Dendritic cell treated with granulocyte-macrophage colony-stimulating factor and Interleukin-4, amounts not matched to agents 40 ng/mL and 50 ng/mL, for 4 days (primary cell): ENCODE data around the gene PIGQ.

ENCODE experiments used
- H3K27ac Mint-ChIP-seq: one replicate; pipeline ENCODE4 v1.8.0; 2022; ENCODE audit warnings: mild to moderate bottlenecking, mixed read lengths
- H3K27me3 Mint-ChIP-seq: one replicate; pipeline ENCODE4 v1.8.0; 2022; ENCODE audit warnings: mild to moderate bottlenecking, mixed read lengths
- H3K36me3 Mint-ChIP-seq: one replicate; pipeline ENCODE4 v1.8.0; 2022; ENCODE audit warnings: low read depth, mixed read lengths
- H3K4me1 Mint-ChIP-seq: one replicate; pipeline ENCODE4 v1.8.0; 2022; ENCODE audit warnings: low read depth, mixed read lengths
- H3K4me3 Mint-ChIP-seq: one replicate; pipeline ENCODE4 v1.8.0; 2022; ENCODE audit warnings: mild to moderate bottlenecking, moderate library complexity, mixed read lengths
- H3K9me3 Mint-ChIP-seq: one replicate; pipeline ENCODE4 v1.8.0; 2022; ENCODE audit warnings: mixed read lengths
- intact Hi-C: fragments of 100-400 bp; cut with micrococcal nuclease; formaldehyde crosslinking; loops from one replicate; pipeline ENCODE4 v1.15.0; 2022

Gene PIGQ

DNA sequence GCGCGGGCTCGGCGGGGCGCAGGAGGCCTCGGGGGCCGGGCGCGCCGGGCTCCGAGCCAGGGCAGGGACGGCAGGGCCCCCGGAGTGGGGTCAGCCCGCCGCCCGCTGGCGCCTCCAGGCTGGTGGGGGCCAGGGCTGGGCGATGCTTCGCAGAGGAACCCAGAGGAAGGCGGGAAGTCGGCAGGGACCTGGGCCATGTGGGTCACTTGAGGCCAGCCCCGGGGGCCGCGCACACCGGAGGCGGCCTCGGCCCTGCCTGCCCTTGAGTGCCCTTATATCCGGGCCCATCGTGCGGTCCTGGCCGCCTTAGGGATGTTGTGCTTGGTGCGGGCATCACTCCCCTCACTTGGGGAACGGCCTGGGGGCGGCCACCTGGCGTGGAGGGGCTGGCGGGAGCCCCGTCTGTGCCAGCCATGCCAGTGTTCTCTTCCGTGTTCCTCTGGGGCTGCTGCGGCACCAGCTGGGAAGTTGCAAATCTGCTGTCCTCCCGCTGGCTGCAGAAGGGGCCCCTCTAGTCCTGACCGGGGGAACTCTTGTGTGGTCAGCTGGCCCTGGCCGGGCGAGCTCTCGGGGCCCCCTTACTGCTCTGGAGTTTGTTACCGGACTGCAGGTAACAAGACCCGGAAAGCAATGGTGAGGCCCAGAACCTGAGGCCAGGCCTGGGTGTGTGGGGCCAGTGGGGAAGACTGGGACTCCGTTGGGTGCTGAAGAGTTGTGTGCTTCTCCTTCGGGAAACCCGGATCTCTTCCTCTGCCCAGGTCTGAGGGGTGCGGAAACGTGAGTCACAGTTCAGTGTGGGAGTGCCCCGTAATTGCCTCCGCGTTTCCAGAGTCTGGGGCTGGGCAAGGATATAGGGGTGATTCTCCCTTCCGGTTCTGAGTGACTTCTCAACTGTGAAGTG is 41.4 kb upstream of the PIGQ start:
- Mint-ChIP-seq H3K27me3 (no peaks in the 10 kb centered on the region), H3K36me3 (peaks cover 32% of the 10 kb centered on the region), H3K27ac (peak overlapping the region; percentile 89), H3K4me1 (peaks cover 57% of the 10 kb centered on the region), H3K9me3 (no peaks in the 10 kb centered on the region), H3K4me3 (peak overlapping the region; percentile 89)
- intact Hi-C loops: no loop called here

DNA sequence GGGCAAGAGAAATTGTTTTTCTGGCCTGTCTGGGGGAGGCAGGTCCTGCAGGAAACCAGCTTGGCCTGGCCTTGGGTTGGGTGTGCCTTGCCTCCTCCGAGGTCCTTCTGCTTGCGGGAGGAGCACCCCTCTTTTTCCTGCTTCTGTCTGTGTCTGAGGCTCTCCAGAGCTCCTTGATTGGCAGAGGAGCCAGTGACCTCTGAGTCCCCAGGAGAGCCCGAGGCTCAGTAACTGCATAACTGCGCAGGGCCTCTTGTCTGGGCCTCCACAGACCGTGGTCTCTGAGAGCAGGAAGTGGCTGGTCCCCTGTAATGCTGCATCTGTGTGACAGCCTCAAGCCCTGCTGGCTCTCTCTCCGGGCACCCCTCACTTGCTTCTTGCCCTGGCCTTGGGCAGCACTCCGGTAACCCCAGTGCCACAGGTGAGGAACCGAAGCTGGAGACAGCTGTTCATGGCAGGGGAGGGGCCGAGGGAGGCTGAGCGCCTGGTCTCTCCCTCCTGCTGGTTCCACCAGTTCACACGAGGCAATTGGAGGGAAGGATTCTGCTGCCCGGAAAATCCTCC is 40.7 kb upstream of the PIGQ start:
- intact Hi-C loops: no loop called here

DNA sequence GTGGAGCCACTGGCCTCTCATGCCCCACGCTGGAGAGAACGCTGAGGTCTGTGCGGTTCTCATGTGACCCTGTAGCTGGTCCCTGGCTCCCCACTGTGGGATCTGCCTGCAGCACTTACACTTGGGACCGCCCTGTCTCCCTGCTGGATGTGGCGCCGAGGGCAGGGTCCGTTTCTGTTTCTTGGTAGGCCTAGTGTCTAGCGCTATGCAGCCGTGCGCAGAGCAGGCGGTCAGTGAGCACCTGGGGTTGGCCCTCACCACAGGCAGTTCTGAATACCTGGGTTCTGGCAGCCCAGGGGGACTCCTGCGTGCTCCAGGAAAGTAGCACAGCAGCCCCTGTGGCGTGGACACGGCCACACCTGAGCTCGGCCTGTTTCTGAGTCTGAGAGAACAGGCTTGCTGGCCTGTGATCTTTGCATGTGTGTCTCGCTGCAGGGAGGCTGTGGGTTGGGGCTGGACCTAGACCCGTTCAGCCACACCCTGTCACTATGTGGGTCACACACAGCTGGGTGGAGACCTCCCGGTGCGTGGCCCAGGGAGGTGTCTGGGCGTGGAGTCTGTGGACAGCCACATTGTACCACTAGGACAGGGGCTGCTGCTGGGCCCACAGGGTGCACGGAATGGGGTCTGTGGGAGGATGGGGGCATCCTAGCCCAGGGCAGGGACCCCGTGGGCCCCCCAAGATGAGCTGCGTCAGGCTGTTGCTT is 39.5 kb upstream of the PIGQ start:
- H3K27ac Mint-ChIP-seq: peak overlapping the region; percentile 45
- H3K27me3 Mint-ChIP-seq: no peaks in the 10 kb centered on the region
- no peaks in the 10 kb centered on the region for H3K9me3 Mint-ChIP-seq
- intact Hi-C loops: no loop called here
- H3K4me3 Mint-ChIP-seq: peak overlapping the region; percentile 39
- H3K36me3 Mint-ChIP-seq: peaks cover 48% of the 10 kb centered on the region
- peaks cover 61% of the 10 kb centered on the region for H3K4me1 Mint-ChIP-seq

More for the DNA sequence above, 40.7 kb upstream of the PIGQ start:
- Mint-ChIP-seq H3K36me3 (peaks cover 39% of the 10 kb centered on the region), H3K27me3 (no peaks in the 10 kb centered on the region), H3K9me3 (no peaks in the 10 kb centered on the region), H3K27ac (peak overlapping the region; percentile 89), H3K4me1 (peaks cover 57% of the 10 kb centered on the region), H3K4me3 (peak overlapping the region; percentile 89)

DNA sequence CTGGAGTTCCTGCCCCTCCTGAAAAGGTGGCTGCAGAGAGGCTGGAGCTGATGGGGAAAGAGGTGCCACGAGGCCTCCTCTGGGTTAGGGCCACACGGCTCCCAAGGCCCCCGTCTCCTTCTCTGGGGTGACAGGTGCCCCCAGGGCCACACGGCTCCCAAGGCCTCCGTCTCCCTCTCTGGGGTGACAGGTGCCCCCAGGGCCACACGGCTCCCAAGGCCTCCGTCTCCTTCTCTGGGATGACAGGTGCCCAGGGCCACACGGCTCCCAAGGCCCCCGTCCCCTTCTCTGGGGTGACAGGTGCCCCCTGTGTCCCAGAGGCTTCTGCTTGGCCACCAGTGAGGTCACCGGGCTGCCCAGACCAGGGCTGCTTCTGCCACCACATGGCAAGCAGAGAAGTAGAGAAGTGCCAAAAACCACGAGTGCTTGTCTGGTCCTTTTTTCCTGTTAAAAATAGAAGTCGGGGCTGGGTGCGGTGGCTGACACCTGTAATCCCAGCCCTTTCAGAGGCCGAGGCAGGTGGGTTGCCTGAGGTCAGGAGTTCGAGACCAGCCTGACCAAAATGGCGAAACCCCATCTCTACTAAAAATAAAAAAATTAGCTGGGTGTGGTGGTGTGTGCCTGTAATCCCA is 38.2 kb upstream of the PIGQ start:
- Mint-ChIP-seq H3K27ac (no peak overlapping the region), H3K36me3 (peaks cover 61% of the 10 kb centered on the region), H3K9me3 (no peaks in the 10 kb centered on the region), H3K4me3 (no peak overlapping the region), H3K27me3 (no peaks in the 10 kb centered on the region), H3K4me1 (peaks cover 53% of the 10 kb centered on the region)
- intact Hi-C loops: no loop called here

DNA sequence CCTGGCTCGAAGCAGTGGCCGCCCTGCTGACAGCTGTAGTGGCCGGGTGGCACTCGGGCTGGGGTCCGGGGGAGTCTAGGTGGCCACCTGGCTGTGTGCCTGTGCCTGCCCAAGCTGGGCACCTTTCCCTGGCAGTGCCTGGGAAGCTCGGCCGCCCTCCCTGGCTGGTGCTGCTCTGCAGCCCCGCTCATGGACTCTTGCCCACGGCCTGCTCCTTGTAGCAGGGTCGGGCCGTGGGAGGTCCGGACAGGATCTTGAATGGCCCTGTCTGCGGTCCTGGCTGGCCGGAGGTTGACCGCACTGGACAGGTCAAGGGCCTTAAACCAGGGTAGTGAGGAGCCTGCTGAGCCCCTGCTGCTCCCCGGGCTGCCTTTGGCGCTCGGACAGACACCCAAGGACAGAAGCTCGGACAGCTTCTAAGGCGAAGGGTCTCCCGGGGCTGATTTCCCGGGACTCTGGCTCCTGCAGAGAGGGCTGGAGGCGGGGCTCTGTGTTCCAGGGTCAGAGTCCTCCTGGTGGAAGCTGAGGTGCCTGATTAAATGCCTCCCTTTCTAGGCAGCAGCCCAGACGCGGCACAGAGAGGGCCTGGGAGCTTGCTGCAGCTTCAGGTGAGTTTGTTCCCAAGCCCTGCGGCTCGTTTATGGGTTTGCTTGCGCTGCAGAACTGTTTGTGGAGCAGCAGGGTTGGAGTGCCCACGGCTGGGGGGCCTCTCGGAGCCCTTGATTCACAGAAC is 36.2 kb upstream of the PIGQ start:
- intact Hi-C loops: no loop called here
- no peaks in the 10 kb centered on the region for H3K27me3 Mint-ChIP-seq
- peaks cover 49% of the 10 kb centered on the region for H3K4me1 Mint-ChIP-seq
- no peak overlapping the region for H3K27ac Mint-ChIP-seq
- H3K9me3 Mint-ChIP-seq: no peaks in the 10 kb centered on the region
- no peak overlapping the region for H3K4me3 Mint-ChIP-seq
- peaks cover 72% of the 10 kb centered on the region for H3K36me3 Mint-ChIP-seq

DNA sequence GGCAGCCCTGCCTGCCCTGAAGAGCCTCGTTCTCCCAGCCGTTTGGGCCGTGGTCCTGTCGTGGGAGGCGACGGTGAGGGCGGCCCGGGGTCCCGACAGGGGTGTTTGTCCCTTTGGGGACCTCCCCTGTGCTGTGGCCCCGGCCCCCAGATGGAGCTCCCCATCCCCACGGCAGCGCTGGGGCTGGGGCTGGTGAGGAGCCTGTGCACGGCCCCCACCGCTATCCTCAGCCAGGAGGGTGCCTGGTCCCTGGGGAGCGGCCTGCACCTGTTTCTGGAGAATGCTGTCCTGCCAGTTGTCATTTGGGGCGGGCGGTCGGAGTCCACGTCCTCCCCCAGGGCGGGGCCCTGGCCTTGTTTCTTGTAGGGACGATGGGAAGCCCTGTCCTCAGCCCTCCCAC is 35.6 kb upstream of the PIGQ start:
- Mint-ChIP-seq H3K4me1 (peaks cover 43% of the 10 kb centered on the region), H3K27ac (peak overlapping the region; percentile 72), H3K4me3 (no peak overlapping the region), H3K9me3 (no peaks in the 10 kb centered on the region), H3K27me3 (no peaks in the 10 kb centered on the region), H3K36me3 (peaks cover 72% of the 10 kb centered on the region)
- intact Hi-C loops: no loop called here

DNA sequence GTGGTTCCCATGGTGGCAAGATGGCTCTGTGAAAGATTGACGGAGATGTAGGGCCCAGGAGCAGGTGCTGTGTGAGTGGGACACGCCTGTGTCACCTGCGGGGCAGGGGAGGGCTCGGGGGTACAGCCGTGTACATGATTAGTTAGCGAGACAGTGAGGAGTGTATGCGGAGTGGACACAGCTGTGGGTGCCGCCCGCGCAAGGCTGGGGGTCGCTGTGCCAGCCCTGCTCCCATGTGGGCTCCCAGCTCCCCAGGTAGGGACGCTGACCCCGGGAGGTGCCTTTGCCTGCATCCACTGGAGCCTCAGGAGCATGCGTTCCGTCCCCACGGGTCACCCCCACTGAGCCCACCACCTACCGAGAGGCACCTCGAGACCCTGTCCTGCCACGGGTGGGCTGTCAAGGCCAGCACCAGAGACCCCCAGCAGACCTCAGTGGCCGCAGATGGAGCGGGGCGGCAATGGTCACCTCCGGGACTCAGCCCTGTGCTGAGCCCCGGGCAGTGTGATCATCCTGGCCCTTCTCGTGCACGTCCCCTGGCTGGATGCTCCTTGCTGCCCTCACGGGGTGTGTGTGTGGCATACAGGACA is 34.8 kb upstream of the PIGQ start:
- H3K27ac Mint-ChIP-seq: peak overlapping the region; percentile 72
- peaks cover 35% of the 10 kb centered on the region for H3K4me1 Mint-ChIP-seq
- H3K9me3 Mint-ChIP-seq: no peaks in the 10 kb centered on the region

DNA sequence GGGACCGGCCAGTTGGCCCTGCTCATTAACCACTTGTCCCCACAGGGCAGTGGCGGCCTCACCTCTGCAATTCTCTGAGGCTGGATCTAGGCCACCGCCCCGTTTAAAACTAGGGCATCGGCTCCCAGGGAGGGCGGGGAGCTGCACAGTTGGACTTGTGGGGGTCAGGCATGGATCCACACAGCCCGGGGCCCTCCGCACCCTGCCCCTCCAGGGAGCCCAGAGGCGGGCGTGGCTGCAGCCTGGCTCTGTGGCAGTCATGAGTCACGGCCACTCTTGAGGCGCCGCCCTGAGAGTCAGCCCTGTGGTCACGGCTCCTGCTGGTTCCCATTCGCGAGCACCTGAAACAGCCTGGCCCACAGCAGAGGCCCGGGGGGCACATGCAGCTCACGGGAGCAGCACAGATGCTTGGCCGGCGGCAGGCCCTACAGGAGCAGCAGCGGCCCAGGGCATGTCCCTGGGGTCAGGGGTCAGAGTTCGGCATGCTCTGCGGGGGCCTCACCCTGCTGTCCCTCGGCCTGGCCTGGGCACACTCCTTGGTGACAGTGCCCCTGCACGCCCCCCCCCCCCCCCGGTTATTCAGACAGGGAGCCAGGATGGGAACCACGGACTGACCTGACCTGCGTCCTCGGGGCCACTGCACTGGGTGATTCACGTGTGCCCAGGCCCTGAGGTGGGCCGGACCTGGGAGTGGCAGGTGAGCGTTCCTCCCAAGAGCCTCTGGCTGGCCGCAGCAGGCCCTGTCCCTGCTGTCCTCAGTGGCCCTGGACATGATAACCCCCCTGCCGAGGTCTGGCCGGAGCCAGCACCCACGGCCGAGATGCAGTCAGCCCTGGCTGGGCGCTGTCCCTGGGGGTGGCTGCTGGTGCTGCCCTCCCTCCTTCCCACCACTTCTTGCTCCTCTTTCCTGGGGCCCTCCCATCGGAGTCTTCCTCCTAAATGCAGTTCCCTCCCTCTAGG is 34.0 kb upstream of the PIGQ start:
- H3K27ac Mint-ChIP-seq: peak overlapping the region; percentile 72
- peaks cover 72% of the 10 kb centered on the region for H3K36me3 Mint-ChIP-seq
- no peak overlapping the region for H3K4me3 Mint-ChIP-seq
- intact Hi-C loops: no loop called here
- H3K9me3 Mint-ChIP-seq: no peaks in the 10 kb centered on the region
- H3K27me3 Mint-ChIP-seq: no peaks in the 10 kb centered on the region
- peaks cover 27% of the 10 kb centered on the region for H3K4me1 Mint-ChIP-seq

More for the DNA sequence above, 34.8 kb upstream of the PIGQ start:
- H3K4me3 Mint-ChIP-seq: no peak overlapping the region
- H3K27me3 Mint-ChIP-seq: no peaks in the 10 kb centered on the region
- intact Hi-C loops: no loop called here
- H3K36me3 Mint-ChIP-seq: peaks cover 72% of the 10 kb centered on the region

DNA sequence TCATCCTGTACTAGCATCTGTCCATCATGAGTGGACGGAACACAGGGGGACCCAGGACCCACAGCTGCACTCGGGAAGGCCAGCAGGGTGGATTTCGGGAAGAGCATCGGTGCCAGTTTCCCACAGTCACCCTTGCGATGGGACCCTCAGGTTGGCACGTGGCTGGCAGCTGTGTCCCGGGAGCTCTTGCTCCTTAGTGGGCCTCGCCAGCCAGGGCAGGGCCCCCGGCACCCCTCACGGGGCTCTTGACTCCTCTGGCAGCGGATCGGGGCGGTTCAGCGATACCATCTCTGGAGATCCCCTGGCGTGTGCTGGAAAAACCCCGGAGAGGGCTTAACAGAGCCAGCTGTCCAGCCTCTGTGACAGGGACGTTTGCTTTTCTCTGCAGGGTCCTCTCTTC is 33.0 kb upstream of the PIGQ start:
- intact Hi-C loops: no loop called here
- H3K9me3 Mint-ChIP-seq: no peaks in the 10 kb centered on the region
- no peak overlapping the region for H3K4me3 Mint-ChIP-seq
- H3K4me1 Mint-ChIP-seq: peaks cover 27% of the 10 kb centered on the region
- no peaks in the 10 kb centered on the region for H3K27me3 Mint-ChIP-seq
- no peak overlapping the region for H3K27ac Mint-ChIP-seq
- H3K36me3 Mint-ChIP-seq: peaks cover 80% of the 10 kb centered on the region

DNA sequence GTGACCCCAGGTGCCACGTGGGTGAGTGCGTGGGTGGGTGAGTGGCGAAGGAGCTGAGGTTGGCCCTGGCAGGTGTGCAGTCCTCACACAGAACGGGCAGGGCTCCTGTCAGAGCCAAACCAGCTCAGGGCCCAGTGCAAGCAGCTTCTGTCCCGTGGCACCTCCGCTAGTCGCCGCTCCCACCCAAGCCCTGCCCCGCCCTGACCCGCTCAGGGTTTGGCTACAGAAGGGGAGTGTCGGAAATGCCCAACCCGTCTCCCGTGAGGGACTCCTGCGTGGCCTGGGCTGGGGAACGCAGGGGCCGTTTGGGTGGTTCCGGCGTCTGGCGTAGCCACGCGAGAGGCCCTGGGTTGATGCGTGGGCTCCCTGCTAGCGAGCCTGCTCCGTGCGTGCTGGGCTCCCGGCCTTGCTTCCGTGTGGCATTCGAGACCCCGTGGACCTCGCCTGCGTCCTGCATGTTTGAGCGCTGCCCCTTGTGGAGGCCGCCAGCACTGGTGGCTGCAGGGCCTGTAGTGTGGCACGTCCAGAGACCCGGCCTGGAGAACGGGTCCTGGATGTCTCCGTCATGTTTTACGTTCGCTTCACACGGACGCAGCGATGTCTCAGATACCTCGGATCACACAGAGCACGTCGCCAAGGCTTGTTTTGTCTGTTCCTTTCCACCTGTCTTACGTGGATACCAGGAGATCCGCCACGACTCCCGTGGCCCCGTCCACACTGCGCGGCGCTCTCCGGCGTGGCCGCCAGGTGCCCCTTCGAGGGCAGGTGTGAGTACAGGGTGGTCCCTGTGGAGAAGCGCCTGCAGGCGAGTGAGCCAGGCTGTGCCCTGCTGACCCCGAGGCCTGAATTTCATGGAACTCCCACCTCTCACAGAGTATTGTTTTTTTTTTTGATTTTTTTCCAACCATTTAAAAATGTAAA is 32.1 kb upstream of the PIGQ start:
- no peaks in the 10 kb centered on the region for H3K27me3 Mint-ChIP-seq
- H3K4me3 Mint-ChIP-seq: no peak overlapping the region
- H3K9me3 Mint-ChIP-seq: no peaks in the 10 kb centered on the region
- intact Hi-C loops: no loop called here
- H3K27ac Mint-ChIP-seq: no peak overlapping the region
- H3K4me1 Mint-ChIP-seq: peaks cover 27% of the 10 kb centered on the region
- H3K36me3 Mint-ChIP-seq: peaks cover 89% of the 10 kb centered on the region

DNA sequence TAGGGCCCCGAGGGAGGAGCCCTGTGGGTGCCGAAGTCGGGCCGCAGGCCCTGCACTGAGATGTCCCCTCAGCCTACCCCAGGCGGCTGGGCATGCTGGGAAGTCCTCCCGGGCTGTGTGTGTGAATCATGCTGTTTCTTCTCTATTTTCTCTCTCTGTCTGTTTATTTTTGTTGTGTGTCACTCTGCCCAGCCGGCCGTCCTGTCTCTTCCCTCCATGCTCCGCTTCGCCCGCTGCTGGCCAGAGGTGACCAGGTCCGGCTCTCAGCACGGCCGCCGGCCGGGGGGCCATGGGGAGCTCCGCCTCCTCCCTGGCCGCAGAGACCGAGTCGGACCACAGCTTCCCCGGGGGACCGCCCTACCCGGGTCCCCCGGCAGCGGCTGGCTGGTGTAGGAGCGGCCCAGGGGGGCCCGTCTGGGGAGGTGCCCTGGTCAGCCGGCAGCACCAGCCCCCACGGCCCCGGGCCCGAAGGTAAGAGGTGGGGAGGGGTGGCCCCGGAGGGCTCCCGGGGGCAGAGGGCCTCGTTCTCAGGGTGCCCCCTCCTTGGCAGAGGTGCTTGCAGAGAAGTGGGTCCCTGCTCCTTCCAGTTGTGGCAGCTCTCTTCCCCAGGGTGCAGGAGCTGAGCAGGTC is 29.8 kb upstream of the PIGQ start:
- intact Hi-C loops: no loop called here
- H3K4me1 Mint-ChIP-seq: peaks cover 8% of the 10 kb centered on the region
- no peaks in the 10 kb centered on the region for H3K27me3 Mint-ChIP-seq
- H3K36me3 Mint-ChIP-seq: peaks cover 92% of the 10 kb centered on the region
- H3K4me3 Mint-ChIP-seq: no peak overlapping the region
- H3K27ac Mint-ChIP-seq: no peak overlapping the region
- H3K9me3 Mint-ChIP-seq: no peaks in the 10 kb centered on the region
